Measurements from ENCODE around the gene STN1.
A peak's percentile ranks its signal among the peaks of the same experiment; 100 is the strongest.

Gene STN1

GRCh38 chr10:103870516-103870915 lies 47.5 kb downstream of the STN1 start:
- TF ChIP-seq CTCF (IDR thresholded peaks at IDR 0.05; ENCODE audit: borderline replicate concordance, insufficient read depth, low read depth, low read length) = no peak
- no peak overlapping the region for H3K4me3 ChIP-seq (ENCODE audit: low read depth, low read length)

DNA sequence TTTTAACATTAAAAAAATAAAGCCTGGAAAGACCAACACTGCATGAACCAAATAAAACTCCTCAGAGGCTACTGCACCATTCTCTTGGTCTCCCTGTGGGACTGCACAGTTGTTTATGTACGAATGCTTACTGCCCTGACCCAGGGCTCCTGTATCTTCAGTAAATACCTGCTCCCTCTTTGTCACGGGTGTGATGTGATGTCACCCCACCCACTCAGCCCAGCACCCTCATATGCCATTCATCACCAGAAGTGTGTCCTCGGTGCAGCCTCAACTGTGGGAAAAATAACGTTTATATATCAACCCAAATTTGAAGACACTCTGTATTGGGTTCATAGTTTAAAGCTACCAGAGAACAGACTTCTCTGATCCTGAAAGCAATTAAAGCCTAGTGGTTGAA lies 48.6 kb downstream of the STN1 start:
- no peak for TF ChIP-seq CTCF (IDR thresholded peaks at IDR 0.05; ENCODE audit: borderline replicate concordance, insufficient read depth, low read depth, low read length)
- no peak overlapping the region for H3K4me3 ChIP-seq (ENCODE audit: low read depth, low read length)

- no peak for TF ChIP-seq CTCF (IDR thresholded peaks at IDR 0.05; ENCODE audit: borderline replicate concordance, insufficient read depth, low read depth, low read length)
- H3K4me3 ChIP-seq (ENCODE audit: low read depth, low read length) = no peak overlapping the region
Observed at GRCh38 chr10:103868200-103868599, 49.8 kb downstream of the STN1 start.

GRCh38 chr10:103861505-103861904 lies 56.5 kb downstream of the STN1 start:
- no peak for TF ChIP-seq CTCF (IDR thresholded peaks at IDR 0.05; ENCODE audit: borderline replicate concordance, insufficient read depth, low read depth, low read length)
- H3K4me3 ChIP-seq (ENCODE audit: low read depth, low read length) = no peak overlapping the region

DNA sequence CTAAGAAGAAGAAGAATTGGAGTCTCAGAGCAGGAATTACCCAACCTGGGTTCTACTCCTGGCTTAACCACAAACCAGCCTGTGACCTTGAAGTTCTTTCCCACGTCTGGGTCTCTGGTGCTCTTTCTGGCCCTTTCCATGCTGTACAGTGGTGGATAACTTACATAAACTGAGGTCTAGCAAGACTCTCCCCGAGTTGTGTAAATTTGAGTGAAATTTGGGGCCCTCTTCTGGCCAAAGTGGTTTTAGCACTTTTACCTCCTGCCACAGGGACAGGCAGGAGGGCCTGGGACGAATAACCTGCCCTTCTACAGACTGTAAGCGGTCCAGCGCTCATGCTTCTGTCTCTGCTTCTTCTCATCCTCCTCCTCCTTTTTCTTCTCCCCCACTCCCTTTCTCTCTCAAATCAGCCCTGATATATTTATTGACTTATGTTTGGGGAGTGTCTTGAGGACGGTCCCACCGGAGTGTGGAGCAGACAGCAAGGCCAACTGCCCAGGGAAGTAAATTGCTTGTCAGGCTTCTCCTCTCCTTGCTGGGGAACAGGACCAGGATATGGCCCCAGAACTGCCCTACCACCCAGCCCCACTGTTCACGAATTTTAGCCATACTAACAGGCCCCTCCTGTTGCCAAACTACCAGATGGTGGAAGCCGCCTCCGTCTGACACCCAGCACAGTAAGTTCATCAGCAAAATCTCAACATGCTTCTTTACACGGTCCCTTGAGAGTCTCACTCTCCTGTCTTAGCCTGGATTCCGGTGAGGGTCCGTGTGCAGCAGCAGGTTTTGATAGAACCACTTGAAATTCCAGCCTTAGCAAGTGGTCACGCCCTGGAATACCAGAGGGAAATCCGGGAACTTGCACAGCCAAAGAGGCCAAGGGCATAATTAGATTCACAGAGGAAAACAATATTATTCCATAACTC lies 58.6 kb downstream of the STN1 start:
- TF ChIP-seq CTCF (IDR thresholded peaks at IDR 0.05; ENCODE audit: borderline replicate concordance, insufficient read depth, low read depth, low read length) = peak; percentile 66
- no peak overlapping the region for H3K4me3 ChIP-seq (ENCODE audit: low read depth, low read length)

DNA sequence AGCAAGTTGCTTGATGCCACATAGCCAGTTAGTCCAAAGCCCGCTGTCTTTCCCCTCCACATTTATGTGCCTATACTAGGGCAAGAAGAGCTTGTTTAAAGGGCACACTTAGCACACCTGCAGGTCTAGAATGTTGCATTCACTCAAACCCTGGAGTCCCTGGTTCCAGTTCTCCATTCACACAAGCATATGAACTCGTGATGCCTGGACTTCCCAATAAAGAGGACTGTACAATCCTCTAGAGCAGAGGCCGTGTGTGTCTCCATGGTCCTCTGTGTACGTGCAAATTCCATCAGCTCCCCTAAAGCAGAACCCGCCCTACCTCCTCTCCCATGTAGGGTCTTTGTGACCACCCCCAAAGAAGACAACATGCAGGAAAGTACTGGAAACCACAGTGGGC lies 59.6 kb downstream of the STN1 start:
- no peak for TF ChIP-seq CTCF (IDR thresholded peaks at IDR 0.05; ENCODE audit: borderline replicate concordance, insufficient read depth, low read depth, low read length)

DNA sequence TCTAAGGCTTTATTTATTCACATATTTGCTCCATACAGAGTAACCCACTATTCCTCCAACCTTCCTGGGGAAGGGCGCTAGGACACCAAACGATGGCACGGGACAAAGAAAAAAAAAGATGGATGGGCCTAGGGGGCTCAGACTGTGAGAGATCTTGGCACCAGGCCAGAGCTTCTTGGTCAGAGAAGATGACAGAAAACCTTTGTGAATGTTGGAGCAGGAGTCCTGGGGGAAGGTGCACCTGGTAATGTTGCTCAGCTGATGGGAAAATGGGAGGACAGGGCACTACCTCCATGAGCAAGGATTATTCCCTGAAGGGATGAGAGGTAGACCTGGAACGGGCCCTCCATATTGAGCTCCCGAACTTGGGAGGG lies 61.2 kb downstream of the STN1 start:
- H3K4me3 ChIP-seq (ENCODE audit: low read depth, low read length) = no peak overlapping the region
- no peak for TF ChIP-seq CTCF (IDR thresholded peaks at IDR 0.05; ENCODE audit: borderline replicate concordance, insufficient read depth, low read depth, low read length)

More for the DNA sequence above, 59.6 kb downstream of the STN1 start:
- no peak overlapping the region for H3K4me3 ChIP-seq (ENCODE audit: low read depth, low read length)
